Breast epithelium (tissue), 3 donors: ENCODE results near the gene ZNF622.

Experiments
- POLR2A ChIP-seq: fragments of 450-650 bp; IDR thresholded peaks from one replicate; pipeline ENCODE4 v1.6.1; 2016; ENCODE audit warnings: antibody characterized with exemption, mild to moderate bottlenecking, moderate library complexity
- POLR2AphosphoS5 ChIP-seq, 3 donors: sonication (generic); formaldehyde crosslinking; IDR thresholded peaks; one replicate each; pipeline ENCODE4 v1.6.1; 2017; ENCODE audit warnings: antibody characterized with exemption in 3 of 3

GRCh38 chr5:16410338-16410737, 55.3 kb downstream of the ZNF622 start:
- no peak for TF ChIP-seq POLR2A
- TF ChIP-seq POLR2AphosphoS5 (IDR thresholded peaks at IDR 0.05): no peak
